ENCODE results near the gene SMPDL3A. TPM values are rescaled to one million over a fixed set of nuclear protein-coding genes. Genes with fewer than 3 reads are reported as not detected.

The SMPDL3A gene
- total and polyA plus RNA-seq, 2 of the 13 experiments (the other 11 are each of a cell fraction or from before 2014, with no cell fraction given), result 7.8 to 17.3 TPM

DNA sequence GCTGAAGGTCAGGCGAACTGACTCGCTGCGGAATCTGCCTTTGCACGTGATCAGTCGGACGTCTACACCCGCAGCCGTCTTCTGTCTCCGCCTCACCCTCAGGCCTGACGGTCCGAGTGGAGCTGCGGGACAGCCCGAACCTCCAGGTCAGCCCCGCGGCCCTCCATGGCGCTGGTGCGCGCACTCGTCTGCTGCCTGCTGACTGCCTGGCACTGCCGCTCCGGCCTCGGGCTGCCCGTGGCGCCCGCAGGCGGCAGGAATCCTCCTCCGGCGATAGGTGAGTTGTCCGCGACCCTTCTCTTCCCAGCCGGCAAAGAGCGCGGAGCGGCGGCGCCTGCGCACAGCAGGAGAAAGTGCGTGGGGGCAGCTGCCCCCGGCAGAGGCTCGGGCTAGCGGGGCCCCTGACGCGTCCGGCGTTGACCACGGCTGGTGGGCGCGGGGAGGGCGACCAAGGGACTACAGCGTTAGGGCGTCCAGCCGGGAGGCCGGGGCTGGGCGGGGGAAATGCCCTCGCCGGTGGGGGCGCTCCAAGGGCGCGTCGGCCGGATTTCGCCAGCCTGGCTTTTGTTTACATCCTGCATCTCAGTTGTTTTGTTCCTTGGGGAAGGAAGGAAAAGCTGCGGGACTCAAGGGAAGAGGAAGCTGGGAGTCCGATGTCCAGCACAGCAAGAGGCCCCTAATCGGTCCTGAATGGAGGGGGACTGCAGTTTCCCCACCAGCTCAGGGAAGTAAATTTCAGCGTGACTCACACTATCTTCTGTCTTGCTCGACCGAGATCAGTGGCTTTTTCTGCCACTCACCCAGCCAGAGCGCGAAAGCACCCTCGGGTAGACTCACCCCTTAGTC lies at the start of gene SMPDL3A (continued):
- TF ChIP-seq ZNF367 (CRISPR knock-in tag; IDR thresholded peaks at IDR 0.05; ENCODE audit: borderline replicate concordance) (0 out of 2 replicates have a peak, but pooled peaks have one; percentile 66), SETDB1 (CRISPR knock-in tag; IDR thresholded peaks at IDR 0.05; ENCODE audit: borderline replicate concordance) (no peak), MATR3 (CRISPR knock-in tag; IDR thresholded peaks at IDR 0.05) (no peak), GPN1 (CRISPR knock-in tag; IDR thresholded peaks at IDR 0.05; ENCODE audit: borderline replicate concordance) (no peak), ZNF263 (CRISPR knock-in tag; IDR thresholded peaks at IDR 0.05) (peak; percentile 6; the same call in 1 of the 2 replicates), ZNF205 (CRISPR knock-in tag; IDR thresholded peaks at IDR 0.05) (peak; percentile 92), ZNF234 (CRISPR knock-in tag; conservative IDR thresholded peaks at IDR 0.05) (peak; percentile 85; the same call in 1 of the 2 replicates), ZNF615 (CRISPR knock-in tag; IDR thresholded peaks at IDR 0.05; ENCODE audit: borderline replicate concordance) (0 out of 2 replicates have a peak, but pooled peaks have one; percentile 42), MAFF (IDR thresholded peaks at IDR 0.05; ENCODE audit: low read depth, low read length) (no peak), PHB2 (IDR thresholded peaks at IDR 0.05; ENCODE audit: partially characterized antibody) (no peak), ZSCAN21 (CRISPR knock-in tag; IDR thresholded peaks at IDR 0.05; ENCODE audit: borderline replicate concordance) (peak; percentile 95), KLF12 (CRISPR knock-in tag; IDR thresholded peaks at IDR 0.05; ENCODE audit: borderline replicate concordance) (peak; percentile 89), ZNF660 (CRISPR knock-in tag; IDR thresholded peaks at IDR 0.05; ENCODE audit: borderline replicate concordance, low read depth) (no peak; the same call in 1 of the 2 replicates), ZNF225 (CRISPR knock-in tag; IDR thresholded peaks at IDR 0.05) (peak; percentile 95), RBM22 (optimal IDR thresholded peaks at IDR 0.05; ENCODE audit: low read length) (no peak), REXO4 (CRISPR knock-in tag; IDR thresholded peaks at IDR 0.05; ENCODE audit: borderline replicate concordance) (no peak; the same call in 1 of the 2 replicates), ZNF264 (CRISPR knock-in tag; IDR thresholded peaks at IDR 0.05) (no peak; the same call in 1 of the 2 replicates), NFIC (IDR thresholded peaks at IDR 0.05; ENCODE audit: low read length) (no peak), ZC3H4 (CRISPR knock-in tag; IDR thresholded peaks at IDR 0.05; ENCODE audit: borderline replicate concordance) (no peak; the same call in 1 of the 2 replicates), ZNF431 (CRISPR knock-in tag; IDR thresholded peaks at IDR 0.05; ENCODE audit: borderline replicate concordance, low read depth) (0 out of 2 replicates have a peak, but pooled peaks have one; percentile 17)
- TF ChIP-seq, protein P1, sequence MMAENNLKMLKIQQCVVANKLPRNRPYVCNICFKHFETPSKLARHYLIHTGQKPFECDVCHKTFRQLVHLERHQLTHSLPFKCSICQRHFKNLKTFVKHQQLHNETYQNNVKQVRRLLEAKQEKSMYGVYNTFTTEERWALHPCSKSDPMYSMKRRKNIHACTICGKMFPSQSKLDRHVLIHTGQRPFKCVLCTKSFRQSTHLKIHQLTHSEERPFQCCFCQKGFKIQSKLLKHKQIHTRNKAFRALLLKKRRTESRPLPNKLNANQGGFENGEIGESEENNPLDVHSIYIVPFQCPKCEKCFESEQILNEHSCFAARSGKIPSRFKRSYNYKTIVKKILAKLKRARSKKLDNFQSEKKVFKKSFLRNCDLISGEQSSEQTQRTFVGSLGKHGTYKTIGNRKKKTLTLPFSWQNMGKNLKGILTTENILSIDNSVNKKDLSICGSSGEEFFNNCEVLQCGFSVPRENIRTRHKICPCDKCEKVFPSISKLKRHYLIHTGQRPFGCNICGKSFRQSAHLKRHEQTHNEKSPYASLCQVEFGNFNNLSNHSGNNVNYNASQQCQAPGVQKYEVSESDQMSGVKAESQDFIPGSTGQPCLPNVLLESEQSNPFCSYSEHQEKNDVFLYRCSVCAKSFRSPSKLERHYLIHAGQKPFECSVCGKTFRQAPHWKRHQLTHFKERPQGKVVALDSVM (CRISPR knock-in tag; IDR thresholded peaks at IDR 0.05), result peak; percentile 78
- TF ChIP-seq, protein P2, sequence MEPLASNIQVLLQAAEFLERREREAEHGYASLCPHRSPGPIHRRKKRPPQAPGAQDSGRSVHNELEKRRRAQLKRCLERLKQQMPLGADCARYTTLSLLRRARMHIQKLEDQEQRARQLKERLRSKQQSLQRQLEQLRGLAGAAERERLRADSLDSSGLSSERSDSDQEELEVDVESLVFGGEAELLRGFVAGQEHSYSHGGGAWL (CRISPR knock-in tag; IDR thresholded peaks at IDR 0.05), result peak; percentile 94
- TF ChIP-seq, protein P3, sequence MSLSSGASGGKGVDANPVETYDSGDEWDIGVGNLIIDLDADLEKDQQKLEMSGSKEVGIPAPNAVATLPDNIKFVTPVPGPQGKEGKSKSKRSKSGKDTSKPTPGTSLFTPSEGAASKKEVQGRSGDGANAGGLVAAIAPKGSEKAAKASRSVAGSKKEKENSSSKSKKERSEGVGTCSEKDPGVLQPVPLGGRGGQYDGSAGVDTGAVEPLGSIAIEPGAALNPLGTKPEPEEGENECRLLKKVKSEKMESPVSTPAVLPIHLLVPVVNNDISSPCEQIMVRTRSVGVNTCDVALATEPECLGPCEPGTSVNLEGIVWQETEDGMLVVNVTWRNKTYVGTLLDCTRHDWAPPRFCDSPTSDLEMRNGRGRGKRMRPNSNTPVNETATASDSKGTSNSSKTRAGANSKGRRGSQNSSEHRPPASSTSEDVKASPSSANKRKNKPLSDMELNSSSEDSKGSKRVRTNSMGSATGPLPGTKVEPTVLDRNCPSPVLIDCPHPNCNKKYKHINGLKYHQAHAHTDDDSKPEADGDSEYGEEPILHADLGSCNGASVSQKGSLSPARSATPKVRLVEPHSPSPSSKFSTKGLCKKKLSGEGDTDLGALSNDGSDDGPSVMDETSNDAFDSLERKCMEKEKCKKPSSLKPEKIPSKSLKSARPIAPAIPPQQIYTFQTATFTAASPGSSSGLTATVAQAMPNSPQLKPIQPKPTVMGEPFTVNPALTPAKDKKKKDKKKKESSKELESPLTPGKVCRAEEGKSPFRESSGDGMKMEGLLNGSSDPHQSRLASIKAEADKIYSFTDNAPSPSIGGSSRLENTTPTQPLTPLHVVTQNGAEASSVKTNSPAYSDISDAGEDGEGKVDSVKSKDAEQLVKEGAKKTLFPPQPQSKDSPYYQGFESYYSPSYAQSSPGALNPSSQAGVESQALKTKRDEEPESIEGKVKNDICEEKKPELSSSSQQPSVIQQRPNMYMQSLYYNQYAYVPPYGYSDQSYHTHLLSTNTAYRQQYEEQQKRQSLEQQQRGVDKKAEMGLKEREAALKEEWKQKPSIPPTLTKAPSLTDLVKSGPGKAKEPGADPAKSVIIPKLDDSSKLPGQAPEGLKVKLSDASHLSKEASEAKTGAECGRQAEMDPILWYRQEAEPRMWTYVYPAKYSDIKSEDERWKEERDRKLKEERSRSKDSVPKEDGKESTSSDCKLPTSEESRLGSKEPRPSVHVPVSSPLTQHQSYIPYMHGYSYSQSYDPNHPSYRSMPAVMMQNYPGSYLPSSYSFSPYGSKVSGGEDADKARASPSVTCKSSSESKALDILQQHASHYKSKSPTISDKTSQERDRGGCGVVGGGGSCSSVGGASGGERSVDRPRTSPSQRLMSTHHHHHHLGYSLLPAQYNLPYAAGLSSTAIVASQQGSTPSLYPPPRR (CRISPR knock-in tag; IDR thresholded peaks at IDR 0.05; ENCODE audit: borderline replicate concordance), result peak; percentile 86
